Measurements from ENCODE around the gene ICE1. TPM values are rescaled to one million over a fixed set of nuclear protein-coding genes. Genes with fewer than 3 reads are reported as not detected.

The ICE1 gene
- total RNA-seq, 2 donors from 2014 or later, result 36.9 to 40.5 TPM

DNA sequence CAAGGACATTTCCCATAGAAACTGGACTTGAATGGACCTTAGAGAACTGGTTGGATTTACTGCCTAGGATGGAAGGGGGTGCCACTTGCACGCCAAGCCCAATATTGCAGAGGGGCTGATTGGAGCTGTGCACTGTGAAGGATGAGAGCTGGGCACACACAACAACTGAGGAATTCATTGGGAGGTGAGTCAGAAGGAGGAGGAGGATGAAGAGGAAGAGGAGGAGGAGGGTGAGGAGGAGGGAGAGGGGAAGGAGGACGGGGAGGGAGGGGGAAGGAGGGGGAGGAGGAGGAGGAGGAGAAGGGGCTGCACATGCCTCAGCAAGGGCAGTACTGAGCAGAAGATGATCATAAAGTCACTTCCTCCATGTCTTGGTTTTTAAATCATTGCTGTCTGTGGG is 5.7 kb upstream of the ICE1 start:
- WGBS, 2 experiments (ENCODE audit: insufficient coverage in 1 of 2, insufficient read length in 1 of 2), result 77 to 83% methylated on average over 2 of the region's 2 CpGs
- H3K4me1 Mint-ChIP-seq, result peaks cover 21% of the 10 kb centered on the region
- H3K27ac Mint-ChIP-seq, result no peak overlapping the region
- H3K27me3 Mint-ChIP-seq (ENCODE audit: insufficient read depth), result no peaks in the 10 kb centered on the region
- Histone ChIP-seq H3K9me3 (ENCODE audit: control insufficient read depth, low read length) (no peaks in the 10 kb centered on the region), H3K4me3 (ENCODE audit: low read length) (no peak overlapping the region), H3K9ac (ENCODE audit: extremely low read depth, low read length, poor library complexity, severe bottlenecking) (no peak overlapping the region), H3K27ac (ENCODE audit: low read depth, low read length) (no peak overlapping the region), H3K4me1 (ENCODE audit: control insufficient read depth, insufficient read depth, low read length) (peaks cover 4% of the 10 kb centered on the region), H3K36me3 (ENCODE audit: control insufficient read depth, insufficient read depth, low read length) (no peaks in the 10 kb centered on the region), H3K27me3 (ENCODE audit: control insufficient read depth, insufficient read depth, low read length, poor library complexity, severe bottlenecking) (no peaks in the 10 kb centered on the region)
- TF ChIP-seq, protein P1, sequence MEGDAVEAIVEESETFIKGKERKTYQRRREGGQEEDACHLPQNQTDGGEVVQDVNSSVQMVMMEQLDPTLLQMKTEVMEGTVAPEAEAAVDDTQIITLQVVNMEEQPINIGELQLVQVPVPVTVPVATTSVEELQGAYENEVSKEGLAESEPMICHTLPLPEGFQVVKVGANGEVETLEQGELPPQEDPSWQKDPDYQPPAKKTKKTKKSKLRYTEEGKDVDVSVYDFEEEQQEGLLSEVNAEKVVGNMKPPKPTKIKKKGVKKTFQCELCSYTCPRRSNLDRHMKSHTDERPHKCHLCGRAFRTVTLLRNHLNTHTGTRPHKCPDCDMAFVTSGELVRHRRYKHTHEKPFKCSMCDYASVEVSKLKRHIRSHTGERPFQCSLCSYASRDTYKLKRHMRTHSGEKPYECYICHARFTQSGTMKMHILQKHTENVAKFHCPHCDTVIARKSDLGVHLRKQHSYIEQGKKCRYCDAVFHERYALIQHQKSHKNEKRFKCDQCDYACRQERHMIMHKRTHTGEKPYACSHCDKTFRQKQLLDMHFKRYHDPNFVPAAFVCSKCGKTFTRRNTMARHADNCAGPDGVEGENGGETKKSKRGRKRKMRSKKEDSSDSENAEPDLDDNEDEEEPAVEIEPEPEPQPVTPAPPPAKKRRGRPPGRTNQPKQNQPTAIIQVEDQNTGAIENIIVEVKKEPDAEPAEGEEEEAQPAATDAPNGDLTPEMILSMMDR (conservative IDR thresholded peaks at IDR 0.05), result no peak
- no peak overlapping the region for H3K4me3 Mint-ChIP-seq
- peaks cover 12% of the 10 kb centered on the region for H3K9me3 Mint-ChIP-seq
- DNase-seq, result no peak
- no peaks in the 10 kb centered on the region for H3K36me3 Mint-ChIP-seq (ENCODE audit: low read depth)

GRCh38 chr5:5418006-5418405 is 4.5 kb upstream of the ICE1 start:
- Mint-ChIP-seq H3K4me3 (no peak overlapping the region), H3K9me3 (peaks cover 8% of the 10 kb centered on the region), H3K36me3 (ENCODE audit: low read depth) (no peaks in the 10 kb centered on the region), H3K27me3 (ENCODE audit: insufficient read depth) (no peaks in the 10 kb centered on the region), H3K4me1 (peaks cover 23% of the 10 kb centered on the region), H3K27ac (peak overlapping the region; percentile 26)
- H3K27me3 ChIP-seq (ENCODE audit: control insufficient read depth, insufficient read depth, low read length, poor library complexity, severe bottlenecking), result no peaks in the 10 kb centered on the region
- H3K36me3 ChIP-seq (ENCODE audit: control insufficient read depth, insufficient read depth, low read length), result no peaks in the 10 kb centered on the region
- TF ChIP-seq, protein P1 (conservative IDR thresholded peaks at IDR 0.05), result no peak
- WGBS, 2 experiments (ENCODE audit: insufficient coverage in 1 of 2, insufficient read length in 1 of 2), result 93 to 100% methylated on average over 3 of the region's 3 CpGs
- H3K27ac ChIP-seq (ENCODE audit: low read depth, low read length), result no peak overlapping the region
- peaks cover 4% of the 10 kb centered on the region for H3K4me1 ChIP-seq (ENCODE audit: control insufficient read depth, insufficient read depth, low read length)
- no peaks in the 10 kb centered on the region for H3K9me3 ChIP-seq (ENCODE audit: control insufficient read depth, low read length)
- H3K9ac ChIP-seq (ENCODE audit: extremely low read depth, low read length, poor library complexity, severe bottlenecking), result no peak overlapping the region
- H3K4me3 ChIP-seq (ENCODE audit: low read length), result no peak overlapping the region
- DNase-seq, result no peak

DNA sequence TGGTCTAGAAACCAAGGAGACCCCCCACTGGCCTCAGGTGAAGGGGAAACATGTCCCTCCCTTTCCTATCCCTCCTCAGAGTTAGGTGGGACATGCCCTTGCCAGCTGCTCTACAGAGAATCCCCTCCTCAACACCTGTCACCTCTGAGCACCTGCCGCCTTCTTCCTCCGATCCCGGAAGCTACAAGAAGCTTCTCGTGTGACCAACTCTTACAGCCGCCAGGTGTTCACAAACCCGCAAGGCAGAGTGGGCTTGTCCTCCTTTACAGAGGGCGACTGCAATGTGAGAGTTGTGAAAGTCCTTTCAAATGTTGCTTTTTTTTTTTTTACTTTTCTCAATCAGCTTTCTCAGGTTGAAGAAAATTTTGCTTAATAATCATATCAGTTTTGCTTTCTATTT is 3.7 kb upstream of the ICE1 start:
- H3K4me1 Mint-ChIP-seq, result peaks cover 23% of the 10 kb centered on the region
- Histone ChIP-seq H3K4me3 (ENCODE audit: low read length) (no peak overlapping the region), H3K27ac (ENCODE audit: low read depth, low read length) (no peak overlapping the region), H3K9ac (ENCODE audit: extremely low read depth, low read length, poor library complexity, severe bottlenecking) (no peak overlapping the region), H3K27me3 (ENCODE audit: control insufficient read depth, insufficient read depth, low read length, poor library complexity, severe bottlenecking) (no peaks in the 10 kb centered on the region), H3K9me3 (ENCODE audit: control insufficient read depth, low read length) (no peaks in the 10 kb centered on the region), H3K4me1 (ENCODE audit: control insufficient read depth, insufficient read depth, low read length) (peaks cover 8% of the 10 kb centered on the region), H3K36me3 (ENCODE audit: control insufficient read depth, insufficient read depth, low read length) (no peaks in the 10 kb centered on the region)
- no peak overlapping the region for H3K4me3 Mint-ChIP-seq
- no peak for DNase-seq
- H3K36me3 Mint-ChIP-seq (ENCODE audit: low read depth), result no peaks in the 10 kb centered on the region
- no peak overlapping the region for H3K27ac Mint-ChIP-seq
- 88% methylated on average over 7 of the region's 7 CpGs; no CpG with 5 or more reads in 1 of the 2 experiments for WGBS, 2 experiments (ENCODE audit: insufficient coverage in 1 of 2, insufficient read length in 1 of 2)
- peaks cover 2% of the 10 kb centered on the region for H3K9me3 Mint-ChIP-seq
- H3K27me3 Mint-ChIP-seq (ENCODE audit: insufficient read depth), result no peaks in the 10 kb centered on the region
- TF ChIP-seq, protein P1 (conservative IDR thresholded peaks at IDR 0.05), result no peak
